Endothelial cell (in vitro differentiated cells): ENCODE measurements around the gene CLEC10A. TPM values are rescaled to one million over a fixed set of nuclear protein-coding genes. Genes with fewer than 3 reads are reported as not detected.

Experiments
- DNase-seq: peaks from one replicate; pipeline ENCODE4 v3.0.0; 2021; ENCODE audit warnings: low spot score
- H3K27ac Mint-ChIP-seq: one replicate; pipeline ENCODE4 v1.8.0; 2021; ENCODE audit warnings: mixed read lengths, inconsistent platforms; ENCODE audit not compliant: unreplicated experiment
- H3K27me3 Mint-ChIP-seq: one replicate; pipeline ENCODE4 v1.8.0; 2021; ENCODE audit warnings: mild to moderate bottlenecking, moderate library complexity, mixed read lengths, inconsistent platforms; ENCODE audit not compliant: unreplicated experiment
- H3K36me3 Mint-ChIP-seq: one replicate; pipeline ENCODE4 v1.8.0; 2021; ENCODE audit warnings: mild to moderate bottlenecking, low read depth, mixed read lengths, inconsistent platforms; ENCODE audit not compliant: unreplicated experiment
- H3K4me1 Mint-ChIP-seq: one replicate; pipeline ENCODE4 v1.8.0; 2021; ENCODE audit warnings: mild to moderate bottlenecking, mixed read lengths, inconsistent platforms; ENCODE audit not compliant: unreplicated experiment
- H3K4me3 Mint-ChIP-seq: one replicate; pipeline ENCODE4 v1.8.0; 2021; ENCODE audit warnings: mild to moderate bottlenecking, mixed read lengths, inconsistent platforms; ENCODE audit not compliant: unreplicated experiment
- H3K9me3 Mint-ChIP-seq: one replicate; pipeline ENCODE4 v1.8.0; 2021; ENCODE audit warnings: mixed read lengths, inconsistent platforms; ENCODE audit not compliant: unreplicated experiment
- CTCF ChIP-seq: fragments of 200-600 bp; sonication (generic); IDR thresholded peaks from one replicate; pipeline ENCODE4 v1.5.0; 2021; ENCODE audit warnings: antibody characterized with exemption; ENCODE audit not compliant: unreplicated experiment
- total RNA-seq: library from RNA; stranded (reverse); fragmentation: NEBNext Ultra II Directional; extraction: Animal tissue kit (Norgen Biotek cat#: 25700); gene quantifications from one replicate; pipeline ENCODE4 v1.2.1, GENCODE V29; 2021; ENCODE audit not compliant: unreplicated experiment

The CLEC10A gene
- total RNA-seq, 1 donor from 2014 or later: 30.4 TPM

GRCh38 chr17:7034955-7035590 is 45.0 kb downstream of the CLEC10A start:
- H3K27me3 Mint-ChIP-seq: peaks cover 22% of the 10 kb centered on the region
- H3K4me1 Mint-ChIP-seq: peaks cover 38% of the 10 kb centered on the region
- peaks cover 23% of the 10 kb centered on the region for H3K36me3 Mint-ChIP-seq
- H3K27ac Mint-ChIP-seq: peak overlapping the region; percentile 98
- H3K4me3 Mint-ChIP-seq: peak overlapping the region; percentile 97
- H3K9me3 Mint-ChIP-seq: no peaks in the 10 kb centered on the region
- no peak for DNase-seq
- no peak for TF ChIP-seq CTCF

GRCh38 chr17:7029659-7030058 is 50.4 kb downstream of the CLEC10A start:
- H3K9me3 Mint-ChIP-seq: no peaks in the 10 kb centered on the region
- H3K4me3 Mint-ChIP-seq: peak overlapping the region; percentile 73
- peak; percentile 58 for DNase-seq
- peaks cover 75% of the 10 kb centered on the region for H3K4me1 Mint-ChIP-seq
- peaks cover 72% of the 10 kb centered on the region for H3K36me3 Mint-ChIP-seq
- no peak for TF ChIP-seq CTCF
- H3K27me3 Mint-ChIP-seq: peaks cover 25% of the 10 kb centered on the region
- peak overlapping the region; percentile 97 for H3K27ac Mint-ChIP-seq

GRCh38 chr17:7029096-7029495 is 51.0 kb downstream of the CLEC10A start:
- no peak for DNase-seq
- Mint-ChIP-seq H3K27me3 (peaks cover 25% of the 10 kb centered on the region), H3K4me1 (peaks cover 77% of the 10 kb centered on the region), H3K9me3 (no peaks in the 10 kb centered on the region), H3K36me3 (peaks cover 77% of the 10 kb centered on the region), H3K4me3 (peak overlapping the region; percentile 73), H3K27ac (peak overlapping the region; percentile 97)
- no peak for TF ChIP-seq CTCF

- Mint-ChIP-seq H3K27me3 (peaks cover 28% of the 10 kb centered on the region), H3K4me1 (peaks cover 80% of the 10 kb centered on the region), H3K9me3 (no peaks in the 10 kb centered on the region), H3K4me3 (peak overlapping the region; percentile 86), H3K36me3 (peaks cover 79% of the 10 kb centered on the region), H3K27ac (peak overlapping the region; percentile 52)
- DNase-seq: no peak
- TF ChIP-seq CTCF: no peak
These were observed 52.7 kb downstream of the CLEC10A start for GRCh38 chr17:7027335-7027734.

- Mint-ChIP-seq H3K36me3 (peaks cover 74% of the 10 kb centered on the region), H3K27ac (peak overlapping the region; percentile 75), H3K27me3 (peaks cover 28% of the 10 kb centered on the region), H3K9me3 (no peaks in the 10 kb centered on the region), H3K4me1 (peaks cover 81% of the 10 kb centered on the region), H3K4me3 (peak overlapping the region; percentile 83)
- TF ChIP-seq CTCF: no peak
- DNase-seq: no peak
These were observed 53.5 kb downstream of the CLEC10A start for GRCh38 chr17:7026471-7027115.
